Stimulated activated CD4-positive, alpha-beta T cell treated with anti-CD3 and anti-CD28 coated beads, Interleukin-15, amount 100 ng/mL, for 48 hours (primary cell): ENCODE data around the gene MARVELD3.

Source experiments
- DNase-seq, 2 donors: peaks; one replicate each; pipeline ENCODE4 v3.0.0-alpha.2; 2020; ENCODE audit warnings: low read depth in 2 of 2

The MARVELD3 gene

DNA sequence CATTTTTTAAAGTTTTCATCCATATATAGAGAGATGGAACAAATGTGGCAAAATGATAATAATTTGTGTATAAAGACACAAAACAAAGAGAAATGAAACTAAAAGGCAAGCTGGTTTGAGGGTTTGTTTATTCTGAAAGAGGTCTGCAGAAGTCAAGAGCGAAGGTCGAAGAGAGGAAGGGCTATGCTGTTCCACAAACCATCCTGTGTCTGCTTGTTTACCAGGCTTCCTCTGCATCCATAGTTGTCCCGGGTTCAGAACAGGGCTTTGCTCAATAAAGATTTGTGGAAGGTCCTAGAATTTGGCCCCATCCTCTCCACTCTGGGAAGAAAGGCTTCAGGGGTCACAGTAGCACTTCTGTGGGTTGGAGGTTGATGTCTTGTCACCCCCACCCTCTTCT, 2.4 kb upstream of the MARVELD3 start:
- DNase-seq = no peak

- no peak for DNase-seq
Observed at GRCh38 chr16:71625113-71625850, 702 bp upstream of the MARVELD3 start.

DNA sequence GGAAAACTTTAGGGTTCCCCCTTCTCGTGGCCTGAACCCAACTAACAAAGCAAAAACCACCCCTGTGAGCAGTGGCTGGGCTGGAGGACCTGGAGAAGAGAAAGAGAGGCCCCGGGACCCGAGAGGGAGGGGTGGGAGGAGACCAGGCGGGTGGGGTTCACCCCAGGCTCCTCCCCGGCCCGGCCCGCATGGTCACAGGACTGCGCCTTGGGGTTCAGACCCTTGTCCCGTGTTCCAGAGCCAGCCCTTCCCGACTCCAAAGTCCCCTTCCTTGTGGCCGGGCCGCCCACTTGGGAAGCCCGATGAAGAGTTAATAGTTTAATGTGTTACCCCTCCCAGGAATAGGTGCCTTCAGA, 852 bp downstream of the MARVELD3 start:
- DNase-seq = no peak

- DNase-seq = no peak
Observed at GRCh38 chr16:71627731-71628181, 1.8 kb downstream of the MARVELD3 start.

DNA sequence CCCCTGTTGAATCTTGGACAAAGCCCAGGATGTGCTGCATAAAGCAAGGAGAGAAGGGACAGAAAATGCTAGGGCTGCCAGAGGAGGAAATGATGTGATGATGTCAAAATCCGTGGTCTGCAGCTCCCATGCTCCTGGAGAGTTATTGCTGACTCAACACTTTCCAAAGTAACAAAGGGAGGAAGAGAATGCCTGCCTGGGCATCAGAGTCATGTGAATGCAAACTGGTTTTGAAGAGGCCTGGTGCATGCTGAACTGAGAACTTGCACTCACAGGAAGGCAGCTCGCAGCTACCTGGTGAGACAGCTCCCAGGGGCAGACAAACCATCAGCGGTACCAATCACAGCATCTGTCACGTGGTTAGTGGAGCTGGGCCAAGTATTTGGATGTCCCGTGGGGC, 2.8 kb downstream of the MARVELD3 start:
- no peak for DNase-seq

GRCh38 chr16:71629278-71630016, 3.5 kb downstream of the MARVELD3 start:
- no peak for DNase-seq

- no peak for DNase-seq
Observed at GRCh38 chr16:71630808-71631207, 4.8 kb downstream of the MARVELD3 start.

DNA sequence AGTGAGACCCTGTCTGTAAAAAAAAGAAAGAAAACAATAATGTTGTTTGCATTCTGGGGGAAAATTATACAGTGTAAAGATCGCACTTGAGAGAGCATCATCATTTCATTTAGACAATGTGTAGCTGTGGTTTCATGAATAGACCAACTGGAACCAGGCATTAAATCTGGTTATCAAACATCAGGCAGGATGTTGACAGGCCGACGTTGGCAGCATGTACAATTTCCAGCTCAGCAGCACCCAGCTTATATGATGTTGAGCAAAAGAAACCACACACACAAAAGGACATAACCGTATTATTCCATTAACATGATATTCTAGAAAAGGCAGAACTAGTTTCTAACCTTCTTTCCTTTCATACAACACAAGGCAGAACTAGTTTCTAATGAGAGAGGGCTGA, 5.8 kb downstream of the MARVELD3 start:
- no peak for DNase-seq

DNA sequence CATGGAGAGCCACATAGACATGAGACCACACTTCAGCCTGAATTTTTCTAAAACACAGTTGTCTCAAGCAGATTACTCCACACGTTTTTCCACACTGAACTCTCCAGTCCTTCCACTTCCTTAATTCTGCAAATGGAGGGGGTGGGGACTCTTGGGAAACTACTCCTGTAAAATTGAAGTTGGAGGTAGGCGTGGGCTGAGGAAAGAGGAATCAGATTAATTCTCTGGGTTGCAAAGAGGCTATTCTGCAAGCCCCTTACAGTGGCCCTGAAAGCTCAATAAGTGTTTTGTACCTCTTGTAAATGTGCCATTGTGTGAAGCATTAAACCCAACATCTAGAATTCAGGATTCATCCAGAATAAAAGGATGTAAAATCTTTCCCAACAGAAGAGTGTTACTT, 9.6 kb downstream of the MARVELD3 start:
- DNase-seq = no peak

- no peak for DNase-seq
Observed at GRCh38 chr16:71637398-71637797, 11.4 kb downstream of the MARVELD3 start.

DNA sequence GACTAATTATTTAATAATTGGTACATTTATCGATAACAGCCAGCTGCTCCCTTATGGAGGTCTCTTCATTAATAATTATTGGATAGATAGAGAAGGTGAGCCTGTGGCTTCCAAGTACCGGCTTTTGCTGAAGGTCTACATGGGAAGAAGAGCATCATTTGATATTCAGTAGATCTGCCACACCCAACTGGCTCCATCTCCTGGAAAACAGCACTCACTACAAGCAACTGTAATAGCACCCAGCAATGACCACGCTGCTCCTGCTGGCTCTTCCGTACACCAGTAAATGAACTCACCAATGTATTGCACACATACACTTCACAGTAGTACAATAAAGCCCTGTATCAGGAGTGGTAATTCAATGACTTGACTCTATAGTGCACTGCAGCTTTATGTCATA, 19.5 kb downstream of the MARVELD3 start:
- no peak for DNase-seq

DNA sequence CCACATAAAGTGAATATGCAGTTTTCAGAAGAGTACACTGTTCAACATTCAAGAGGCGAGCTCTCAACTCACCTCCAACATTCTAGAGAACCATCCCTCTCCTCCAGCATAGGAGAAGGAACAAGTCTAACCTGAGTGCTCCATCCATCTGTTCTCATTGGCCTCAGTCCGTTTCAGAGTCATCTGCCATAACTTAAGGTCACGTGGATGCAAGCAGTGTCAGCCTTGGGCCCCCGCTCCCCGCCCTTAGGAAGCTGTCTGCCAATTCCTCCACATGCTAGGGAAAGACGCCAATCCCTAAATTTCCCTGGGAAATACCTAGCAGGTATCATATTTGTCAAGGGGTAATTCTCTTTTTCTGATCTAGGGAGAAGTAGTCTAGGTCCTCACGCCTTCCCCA, 21.4 kb downstream of the MARVELD3 start:
- no peak for DNase-seq

GRCh38 chr16:71648162-71648561, 22.2 kb downstream of the MARVELD3 start:
- no peak for DNase-seq

- no peak for DNase-seq
Observed at GRCh38 chr16:71648921-71649320, 22.9 kb downstream of the MARVELD3 start.

DNA sequence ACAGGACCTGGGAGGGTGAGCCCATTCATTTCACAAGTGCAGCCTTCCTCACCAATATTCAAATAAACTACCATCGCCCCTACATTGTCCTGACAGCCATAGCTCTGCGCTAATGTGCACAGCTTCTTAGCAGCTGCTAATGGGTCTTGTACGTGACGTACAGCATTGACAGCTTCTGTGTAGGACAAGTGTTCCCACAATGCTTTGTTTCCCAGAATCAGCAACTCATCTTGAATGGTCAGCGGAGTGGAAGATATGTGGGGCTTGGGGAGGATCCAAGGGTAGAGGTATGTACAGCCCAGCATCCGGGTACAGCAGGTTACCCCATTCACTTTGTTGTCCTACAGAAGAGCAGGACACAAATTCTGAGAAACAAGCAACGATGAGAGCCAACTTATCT, 23.7 kb downstream of the MARVELD3 start:
- no peak for DNase-seq

GRCh38 chr16:71658771-71659170, 32.8 kb downstream of the MARVELD3 start:
- DNase-seq = no peak

- DNase-seq = no peak
Observed at GRCh38 chr16:71659471-71659870, 33.5 kb downstream of the MARVELD3 start.

- no peak for DNase-seq
Observed at GRCh38 chr16:71666264-71666663, 40.3 kb downstream of the MARVELD3 start.

DNA sequence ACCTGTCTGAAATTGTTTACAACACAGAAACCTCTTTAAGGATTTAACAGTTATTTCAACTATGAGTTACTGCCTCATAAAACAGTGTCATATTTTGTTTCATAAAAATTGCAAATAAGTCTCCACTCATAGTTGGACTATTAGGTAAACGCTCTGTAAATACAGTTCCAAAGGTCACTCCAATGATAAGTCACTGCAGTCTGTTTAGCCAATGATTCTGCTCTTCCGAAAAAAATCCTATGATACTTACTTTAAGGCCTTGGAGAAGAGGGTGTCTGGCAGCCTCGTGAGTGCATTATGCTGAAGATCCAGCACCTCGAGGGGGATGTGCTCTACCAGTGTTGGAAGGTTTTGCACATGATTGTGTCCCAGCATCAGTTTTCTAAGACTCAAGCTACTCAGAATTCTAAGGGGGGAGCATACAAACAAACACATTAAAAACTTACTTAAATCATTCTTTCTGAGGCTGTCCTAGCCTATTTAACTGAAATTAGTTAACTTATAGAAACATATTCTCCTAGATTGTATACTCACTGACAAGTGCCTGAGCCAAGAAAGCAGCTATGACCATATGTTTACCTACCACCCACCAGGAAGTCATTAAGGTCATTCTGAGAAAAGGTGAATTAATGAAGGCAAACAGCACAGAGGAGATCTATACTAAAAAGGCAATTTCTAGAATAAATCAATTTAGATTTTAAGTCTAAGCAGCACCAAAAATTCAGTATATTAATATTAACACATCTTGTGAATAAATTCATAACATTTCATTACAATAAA, 41.1 kb downstream of the MARVELD3 start:
- no peak for DNase-seq

GRCh38 chr16:71669926-71670536, 44.0 kb downstream of the MARVELD3 start:
- DNase-seq = no peak

GRCh38 chr16:71670537-71670936, 44.6 kb downstream of the MARVELD3 start:
- DNase-seq = no peak

- DNase-seq = no peak
Observed at GRCh38 chr16:71671165-71671564, 45.2 kb downstream of the MARVELD3 start.
